ENCODE results near the gene CFAP73.

CFAP73 gene

GRCh38 chr12:113181975-113182374 is 32.5 kb downstream of the CFAP73 start:
- DNase-seq (ENCODE audit: extremely low read depth, low read depth), result no peak
- TF ChIP-seq CTCF (IDR thresholded peaks at IDR 0.05; ENCODE audit: low read depth, low read length, missing control alignments), result no peak
- no peak overlapping the region for H3K4me3 ChIP-seq (replicated peaks; ENCODE audit: low read depth, low read length)

DNA sequence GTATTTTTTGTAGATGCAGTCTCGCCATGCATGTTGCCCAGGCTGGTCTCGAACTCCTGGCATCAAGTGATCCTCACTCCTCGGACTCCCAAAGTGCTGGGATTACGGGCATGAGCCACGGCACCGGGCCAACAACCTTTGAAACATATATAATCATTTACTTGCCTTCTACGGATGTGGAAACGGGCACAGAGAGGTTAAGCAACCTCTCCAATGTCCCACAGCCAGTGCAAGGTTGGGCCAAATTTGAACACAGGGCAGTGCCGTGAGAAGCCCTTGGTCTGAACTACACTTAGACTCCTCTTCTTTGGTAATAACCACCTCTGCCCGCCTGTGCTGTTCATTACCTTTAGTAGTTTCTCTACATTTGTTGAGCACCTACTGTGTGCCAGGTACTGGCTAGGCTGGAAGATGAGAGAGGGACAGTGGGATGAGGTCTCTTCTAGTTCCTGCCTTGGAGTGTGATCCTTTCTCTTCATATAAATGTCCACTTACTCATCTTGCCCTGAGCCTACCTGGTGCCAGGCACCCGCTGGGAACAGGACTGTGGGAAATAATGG is 33.6 kb downstream of the CFAP73 start:
- no peak for TF ChIP-seq CTCF (IDR thresholded peaks at IDR 0.05; ENCODE audit: low read depth, low read length, missing control alignments)
- DNase-seq (ENCODE audit: extremely low read depth, low read depth), result no peak
- 0 out of 2 replicates have a peak overlapping the region, but pooled peaks have one; percentile 86 for H3K4me3 ChIP-seq (replicated peaks; ENCODE audit: low read depth, low read length)

DNA sequence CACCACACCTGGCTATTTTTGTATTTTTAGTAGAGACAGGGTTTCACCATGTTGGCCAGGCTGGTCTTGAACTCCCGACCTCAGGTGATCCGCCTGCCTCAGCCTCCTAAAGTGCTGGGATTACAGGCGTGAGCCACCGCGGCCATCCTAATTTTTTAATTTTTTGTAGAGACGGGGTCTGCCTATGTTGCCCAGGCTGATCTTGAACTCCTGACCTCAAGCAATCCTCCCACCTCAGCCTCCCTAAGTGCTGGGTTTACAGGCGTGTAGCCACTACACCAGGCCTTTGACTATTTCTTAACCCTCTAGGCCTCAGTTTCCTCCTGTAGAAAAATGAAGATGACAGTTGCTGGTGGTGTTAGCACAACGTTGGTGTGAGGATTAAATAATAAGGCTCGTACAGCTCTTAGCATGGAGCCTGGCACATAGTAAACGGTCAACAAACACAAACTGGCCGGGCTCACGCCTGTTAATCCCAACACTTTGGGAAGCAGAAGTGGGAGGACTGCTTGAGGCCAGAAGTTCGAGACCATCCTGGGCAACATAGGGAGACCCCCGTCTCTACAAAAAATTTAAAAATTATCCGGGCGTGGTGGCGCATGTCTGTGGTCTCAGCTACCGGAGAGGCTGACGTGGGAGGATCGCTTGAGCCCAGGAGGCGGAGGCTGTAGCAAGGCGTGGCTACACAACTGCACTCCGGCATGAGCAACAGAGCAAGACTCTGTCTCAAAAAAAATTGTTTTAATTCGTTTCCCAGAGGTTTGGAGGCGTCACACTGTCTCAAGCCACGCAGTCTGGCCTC is 34.8 kb downstream of the CFAP73 start:
- DNase-seq (ENCODE audit: extremely low read depth, low read depth), result no peak
- H3K4me3 ChIP-seq (replicated peaks; ENCODE audit: low read depth, low read length), result peak overlapping the region; percentile 86
- TF ChIP-seq CTCF (IDR thresholded peaks at IDR 0.05; ENCODE audit: low read depth, low read length, missing control alignments), result no peak

DNA sequence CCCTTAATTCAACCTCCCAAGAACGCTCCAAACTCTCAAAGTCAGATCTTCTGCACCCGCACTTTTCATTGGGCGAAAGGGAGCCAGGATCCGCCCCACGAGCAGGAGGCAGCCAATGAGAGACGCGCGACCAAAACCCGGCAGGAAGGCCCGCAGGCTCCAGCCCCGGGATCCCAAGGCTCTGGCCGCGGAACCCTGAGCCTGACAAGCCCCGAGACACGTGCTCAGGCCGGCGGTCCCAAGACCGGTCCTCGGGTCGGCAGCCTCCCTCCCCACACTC is 35.3 kb downstream of the CFAP73 start:
- peak overlapping the region; percentile 86 for H3K4me3 ChIP-seq (replicated peaks; ENCODE audit: low read depth, low read length)
- no peak for TF ChIP-seq CTCF (IDR thresholded peaks at IDR 0.05; ENCODE audit: low read depth, low read length, missing control alignments)
- DNase-seq (ENCODE audit: extremely low read depth, low read depth), result peak; percentile 82

DNA sequence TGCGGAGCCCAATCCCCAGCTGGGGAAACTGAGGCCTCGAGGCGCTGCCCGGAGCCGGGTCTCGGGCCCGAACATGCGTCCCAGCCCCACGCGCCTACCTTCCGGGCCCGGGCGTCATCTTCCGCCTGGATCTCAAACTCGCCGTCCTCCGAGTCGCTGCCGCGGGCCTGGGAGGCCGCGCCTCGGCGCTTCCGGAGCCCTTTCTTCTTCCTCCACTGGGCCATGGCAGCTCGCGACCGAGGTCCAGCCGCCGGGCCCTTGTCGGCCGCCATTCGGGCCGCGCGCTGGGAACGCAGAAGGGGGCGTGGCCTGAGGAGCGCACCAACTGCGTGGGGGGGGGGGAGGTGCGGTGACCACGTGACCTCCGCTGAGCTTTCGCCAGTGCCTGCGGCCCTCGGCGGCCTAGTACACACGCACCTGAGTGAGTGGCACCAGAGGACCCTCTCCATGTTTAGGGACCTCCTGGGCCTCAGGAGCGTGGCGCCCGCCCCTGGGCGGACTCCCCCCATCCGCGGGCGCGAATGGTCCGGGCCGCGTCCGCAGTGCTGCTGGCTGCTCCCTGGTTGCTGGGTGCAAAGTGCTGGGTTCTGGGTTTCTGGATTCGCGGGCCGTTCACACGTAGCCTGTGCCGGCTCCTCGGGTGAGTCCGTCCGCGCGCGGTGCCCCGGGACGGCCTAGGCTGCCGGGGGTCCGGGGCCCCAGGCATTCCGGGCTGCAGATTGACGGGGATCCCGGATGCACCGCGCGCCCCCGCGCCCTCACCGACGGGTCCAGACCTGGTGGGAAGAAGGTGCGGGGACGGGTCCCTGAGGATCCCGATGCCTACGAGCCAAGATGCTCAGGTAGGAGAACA is 35.9 kb downstream of the CFAP73 start, which contains the start of the genes DDX54 and RITA1:
Gene DDX54 (minus strand): TSS at position 299 of the 853 bp plus-strand sequence. CDS start 27 bp downstream, at position 272.
Gene RITA1 (plus strand): TSS at position 542 of the 853 bp plus-strand sequence. CDS start 1,026 bp downstream, outside the sequence.
- no peak for DNase-seq (ENCODE audit: extremely low read depth, low read depth)
- no peak for TF ChIP-seq CTCF (IDR thresholded peaks at IDR 0.05; ENCODE audit: low read depth, low read length, missing control alignments)
- H3K4me3 ChIP-seq (replicated peaks; ENCODE audit: low read depth, low read length), result peak within 1 kb of the TSS; percentile 86

DNA sequence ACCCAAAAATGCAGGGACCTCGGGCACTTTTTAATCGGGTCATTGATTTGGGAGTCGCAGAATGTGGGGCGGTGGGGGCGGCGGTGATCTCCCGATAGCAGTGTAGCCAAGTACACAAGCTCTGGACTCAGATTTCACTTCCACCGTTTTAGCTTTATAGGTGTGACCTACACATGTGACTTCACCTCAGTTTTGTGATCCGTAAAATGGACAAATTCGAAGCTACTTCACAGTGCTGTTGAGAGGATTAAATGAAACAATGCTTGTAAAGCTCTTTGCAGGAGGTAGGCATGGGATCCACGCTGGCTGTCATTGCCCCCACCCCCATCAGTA is 36.5 kb downstream of the CFAP73 start:
- no peak for TF ChIP-seq CTCF (IDR thresholded peaks at IDR 0.05; ENCODE audit: low read depth, low read length, missing control alignments)
- no peak for DNase-seq (ENCODE audit: extremely low read depth, low read depth)
- peak overlapping the region; percentile 86 for H3K4me3 ChIP-seq (replicated peaks; ENCODE audit: low read depth, low read length)

Measured in HFF-Myc (cell line).